T-helper 17 cell (primary cell): ENCODE measurements around the gene ELAVL1. TPM values are rescaled to one million over a fixed set of nuclear protein-coding genes. Genes with fewer than 3 reads are reported as not detected.
A peak's percentile ranks its signal among the peaks of the same experiment; 100 is the strongest.

Experiments
- ATAC-seq: fragments of 150-1000 bp; cut with Tn5 transposase; 2 replicates; pipeline ENCODE4 v1.10.0; 2021; ENCODE audit warnings: mild to moderate bottlenecking, moderate library complexity
- DNase-seq, 3 donors: peaks; one replicate each; pipeline versions ENCODE4 v3.0.0 to v3.0.0-alpha.2; 2020 to 2021
- H3K9me3 ChIP-seq: one replicate; pipeline ENCODE4 v1.7.0; 2013; ENCODE audit warnings: low read length, mild to moderate bottlenecking; ENCODE audit not compliant: control insufficient read depth, poor library complexity, severe bottlenecking
- H3K27ac Mint-ChIP-seq: one replicate; pipeline ENCODE4 v1.8.0; 2022; ENCODE audit warnings: mild to moderate bottlenecking, moderate library complexity, mixed read lengths
- H3K27me3 Mint-ChIP-seq: one replicate; pipeline ENCODE4 v1.8.0; 2022; ENCODE audit warnings: mixed read lengths
- H3K36me3 Mint-ChIP-seq: one replicate; pipeline ENCODE4 v1.8.0; 2022; ENCODE audit warnings: low read depth, mixed read lengths
- H3K4me1 Mint-ChIP-seq: one replicate; pipeline ENCODE4 v1.8.0; 2022; ENCODE audit warnings: mild to moderate bottlenecking, mixed read lengths
- H3K4me3 Mint-ChIP-seq: one replicate; pipeline ENCODE4 v1.8.0; 2022; ENCODE audit warnings: mild to moderate bottlenecking, moderate library complexity, mixed read lengths
- total RNA-seq, 4 donors: library from RNA in 2 of 4; stranded (reverse) in 2 of 4; gene quantifications; one replicate each; pipeline ENCODE4 v1.2.3 and lab custom pipeline; 2022 to 2026

The ELAVL1 gene
- total RNA-seq, 2 donors from 2014 or later: 37.5 to 40.7 TPM

- Mint-ChIP-seq H3K36me3 (peaks cover 4% of the 10 kb centered on the region), H3K4me1 (peaks cover 7% of the 10 kb centered on the region), H3K27me3 (no peaks in the 10 kb centered on the region), H3K27ac (peak overlapping the region; percentile 6), H3K4me3 (no peak overlapping the region)
- H3K9me3 ChIP-seq: no peaks in the 10 kb centered on the region
- DNase-seq (no peak), ATAC-seq (no peak)
Measured at GRCh38 chr19:7979559-7979958, 25.9 kb downstream of the ELAVL1 start.

- DNase-seq (no peak), ATAC-seq (no peak)
- peaks cover 3% of the 10 kb centered on the region for H3K4me1 Mint-ChIP-seq
- H3K9me3 ChIP-seq: no peaks in the 10 kb centered on the region
- H3K27ac Mint-ChIP-seq: peak overlapping the region; percentile 6
- H3K27me3 Mint-ChIP-seq: no peaks in the 10 kb centered on the region
- no peak overlapping the region for H3K4me3 Mint-ChIP-seq
- peaks cover 4% of the 10 kb centered on the region for H3K36me3 Mint-ChIP-seq
Measured at GRCh38 chr19:7979011-7979410, 26.4 kb downstream of the ELAVL1 start.

GRCh38 chr19:7978179-7978825 lies 27.1 kb downstream of the ELAVL1 start:
- Mint-ChIP-seq H3K36me3 (peaks cover 4% of the 10 kb centered on the region), H3K4me3 (no peak overlapping the region), H3K4me1 (no peaks in the 10 kb centered on the region), H3K27ac (no peak overlapping the region), H3K27me3 (no peaks in the 10 kb centered on the region)
- no peaks in the 10 kb centered on the region for H3K9me3 ChIP-seq
- DNase-seq (no peak), ATAC-seq (no peak)

GRCh38 chr19:7977723-7978040 lies 27.8 kb downstream of the ELAVL1 start:
- H3K9me3 ChIP-seq: no peaks in the 10 kb centered on the region
- Mint-ChIP-seq H3K27ac (no peak overlapping the region), H3K4me1 (no peaks in the 10 kb centered on the region), H3K36me3 (peaks cover 2% of the 10 kb centered on the region), H3K27me3 (no peaks in the 10 kb centered on the region), H3K4me3 (no peak overlapping the region)
- ATAC-seq (no peak), DNase-seq (no peak)

GRCh38 chr19:7977021-7977722 lies 28.3 kb downstream of the ELAVL1 start:
- DNase-seq (no peak), ATAC-seq (no peak)
- H3K27ac Mint-ChIP-seq: no peak overlapping the region
- no peaks in the 10 kb centered on the region for H3K27me3 Mint-ChIP-seq
- H3K36me3 Mint-ChIP-seq: peaks cover 2% of the 10 kb centered on the region
- no peaks in the 10 kb centered on the region for H3K9me3 ChIP-seq
- H3K4me1 Mint-ChIP-seq: no peaks in the 10 kb centered on the region
- no peak overlapping the region for H3K4me3 Mint-ChIP-seq

- no peak for DNase-seq
- no peak for ATAC-seq
- H3K4me3 Mint-ChIP-seq: no peak overlapping the region
Measured at GRCh38 chr19:7976461-7976860, 29.0 kb downstream of the ELAVL1 start.

GRCh38 chr19:7975037-7975436 lies 30.4 kb downstream of the ELAVL1 start:
- no peak for ATAC-seq
- H3K4me3 Mint-ChIP-seq: no peak overlapping the region
- no peaks in the 10 kb centered on the region for H3K4me1 Mint-ChIP-seq
- no peak overlapping the region for H3K27ac Mint-ChIP-seq
- no peaks in the 10 kb centered on the region for H3K36me3 Mint-ChIP-seq
- no peaks in the 10 kb centered on the region for H3K9me3 ChIP-seq
- no peaks in the 10 kb centered on the region for H3K27me3 Mint-ChIP-seq
- DNase-seq: no peak

More at GRCh38 chr19:7976461-7976860, 29.0 kb downstream of the ELAVL1 start:
- Mint-ChIP-seq H3K27ac (no peak overlapping the region), H3K36me3 (peaks cover 2% of the 10 kb centered on the region), H3K27me3 (no peaks in the 10 kb centered on the region), H3K4me1 (no peaks in the 10 kb centered on the region)
- H3K9me3 ChIP-seq: no peaks in the 10 kb centered on the region

- H3K4me1 Mint-ChIP-seq: no peaks in the 10 kb centered on the region
- DNase-seq: no peak
- ATAC-seq: no peak
- H3K9me3 ChIP-seq: no peaks in the 10 kb centered on the region
- H3K27me3 Mint-ChIP-seq: no peaks in the 10 kb centered on the region
- H3K27ac Mint-ChIP-seq: peak overlapping the region; percentile 56
- H3K36me3 Mint-ChIP-seq: no peaks in the 10 kb centered on the region
- no peak overlapping the region for H3K4me3 Mint-ChIP-seq
Measured at GRCh38 chr19:7973883-7974282, 31.6 kb downstream of the ELAVL1 start.

- H3K9me3 ChIP-seq: no peaks in the 10 kb centered on the region
- Mint-ChIP-seq H3K4me1 (no peaks in the 10 kb centered on the region), H3K36me3 (no peaks in the 10 kb centered on the region), H3K4me3 (no peak overlapping the region), H3K27me3 (no peaks in the 10 kb centered on the region), H3K27ac (no peak overlapping the region)
- DNase-seq: no peak
- ATAC-seq: no peak
Measured at GRCh38 chr19:7971553-7972520, 33.6 kb downstream of the ELAVL1 start.

- Mint-ChIP-seq H3K4me3 (no peak overlapping the region), H3K27ac (no peak overlapping the region), H3K4me1 (no peaks in the 10 kb centered on the region), H3K27me3 (no peaks in the 10 kb centered on the region), H3K36me3 (no peaks in the 10 kb centered on the region)
- ATAC-seq (no peak), DNase-seq (no peak)
- H3K9me3 ChIP-seq: no peaks in the 10 kb centered on the region
Measured at GRCh38 chr19:7970716-7971448, 34.6 kb downstream of the ELAVL1 start.

- no peak for DNase-seq
- Mint-ChIP-seq H3K36me3 (no peaks in the 10 kb centered on the region), H3K27me3 (no peaks in the 10 kb centered on the region), H3K4me3 (no peak overlapping the region), H3K27ac (no peak overlapping the region), H3K4me1 (no peaks in the 10 kb centered on the region)
- H3K9me3 ChIP-seq: no peaks in the 10 kb centered on the region
- no peak for ATAC-seq
Measured at GRCh38 chr19:7969555-7969939, 35.9 kb downstream of the ELAVL1 start.

- Mint-ChIP-seq H3K4me3 (no peak overlapping the region), H3K4me1 (no peaks in the 10 kb centered on the region), H3K36me3 (no peaks in the 10 kb centered on the region), H3K27ac (no peak overlapping the region), H3K27me3 (no peaks in the 10 kb centered on the region)
- DNase-seq (no peak), ATAC-seq (no peak)
- H3K9me3 ChIP-seq: no peaks in the 10 kb centered on the region
Measured at GRCh38 chr19:7968796-7969554, 36.5 kb downstream of the ELAVL1 start.
